ENCODE results near the gene PMAIP1. TPM values are rescaled to one million over a fixed set of nuclear protein-coding genes. Genes with fewer than 3 reads are reported as not detected.

The PMAIP1 gene
- total RNA-seq, 1 donor from 2014 or later: 13.0 TPM

DNA sequence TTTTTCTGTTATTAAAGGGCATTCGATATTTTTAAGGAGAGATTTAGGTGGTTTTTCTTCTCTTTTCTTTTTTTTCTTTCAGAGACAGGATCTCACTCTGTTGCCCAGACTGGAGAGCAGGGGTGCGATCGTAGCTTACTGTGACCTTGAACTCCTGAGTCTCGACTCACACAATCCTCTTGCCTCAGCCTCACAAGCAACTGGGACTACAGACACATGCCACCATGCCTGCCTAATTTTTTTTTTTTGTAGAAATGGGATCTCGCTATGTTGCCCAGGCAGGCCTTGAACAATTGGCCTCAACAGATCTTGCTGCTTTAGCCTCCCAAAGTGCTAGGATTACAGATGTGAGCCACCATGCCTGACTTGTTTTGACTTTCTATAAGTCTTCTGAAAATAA lies 26.3 kb downstream of the PMAIP1 start:
- Histone ChIP-seq H3K4me3 (ENCODE audit: low read length in 3 of 3) (no peak overlapping the region), H3K27ac (ENCODE audit: low read depth, low read length) (no peak overlapping the region), H3K9me3 (ENCODE audit: control insufficient read depth in 3 of 3, low read length in 3 of 3) (no peaks in the 10 kb centered on the region), H3K9ac (ENCODE audit: low read depth in 1 of 3, low read length in 3 of 3) (no peak overlapping the region), H3K27me3 (ENCODE audit: control insufficient read depth in 3 of 3, insufficient read depth in 3 of 3, low read length in 3 of 3) (no peaks in the 10 kb centered on the region), H3K4me1 (ENCODE audit: control insufficient read depth in 3 of 3, insufficient read depth in 3 of 3, low read length in 3 of 3) (no peaks in the 10 kb centered on the region), H3K36me3 (ENCODE audit: control insufficient read depth in 3 of 3, insufficient read depth in 3 of 3, low read length in 3 of 3) (no peaks in the 10 kb centered on the region)

DNA sequence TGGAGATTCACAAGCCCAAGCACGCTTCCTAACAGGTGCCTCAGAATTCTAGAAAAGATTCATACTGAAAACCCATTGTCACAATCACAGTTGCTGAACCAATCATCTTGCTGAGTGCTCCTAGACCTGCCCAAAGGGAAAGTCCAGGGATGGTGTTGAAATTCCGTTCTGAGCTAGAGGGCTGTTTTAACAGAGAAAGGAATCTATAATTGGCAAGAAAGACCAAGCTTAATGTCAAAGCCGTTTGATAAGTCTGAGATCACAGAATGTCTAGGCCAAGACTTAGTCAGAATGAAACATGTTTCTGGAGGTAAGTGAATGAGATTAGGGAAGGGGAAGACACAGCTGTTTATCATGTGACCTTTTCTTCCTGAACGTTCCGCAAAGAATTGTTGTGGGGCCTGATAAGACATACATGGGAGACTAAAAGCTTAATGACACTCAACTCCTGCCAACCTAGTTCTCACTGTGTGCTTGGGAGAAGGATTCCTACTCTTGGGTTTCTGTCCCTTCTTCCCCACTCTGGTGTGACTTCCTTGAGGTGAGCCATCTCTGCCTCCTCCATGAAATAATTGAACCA lies 27.5 kb downstream of the PMAIP1 start:
- no peak overlapping the region for H3K27ac ChIP-seq (ENCODE audit: low read depth, low read length)
- H3K4me1 ChIP-seq (ENCODE audit: control insufficient read depth in 3 of 3, insufficient read depth in 3 of 3, low read length in 3 of 3): no peaks in the 10 kb centered on the region
- no peak overlapping the region for H3K9ac ChIP-seq (ENCODE audit: low read depth in 1 of 3, low read length in 3 of 3)
- no peak overlapping the region for H3K4me3 ChIP-seq (ENCODE audit: low read length in 3 of 3)
- no peaks in the 10 kb centered on the region for H3K9me3 ChIP-seq (ENCODE audit: control insufficient read depth in 3 of 3, low read length in 3 of 3)
- H3K36me3 ChIP-seq (ENCODE audit: control insufficient read depth in 3 of 3, insufficient read depth in 3 of 3, low read length in 3 of 3): no peaks in the 10 kb centered on the region
- no peaks in the 10 kb centered on the region for H3K27me3 ChIP-seq (ENCODE audit: control insufficient read depth in 3 of 3, insufficient read depth in 3 of 3, low read length in 3 of 3)

DNA sequence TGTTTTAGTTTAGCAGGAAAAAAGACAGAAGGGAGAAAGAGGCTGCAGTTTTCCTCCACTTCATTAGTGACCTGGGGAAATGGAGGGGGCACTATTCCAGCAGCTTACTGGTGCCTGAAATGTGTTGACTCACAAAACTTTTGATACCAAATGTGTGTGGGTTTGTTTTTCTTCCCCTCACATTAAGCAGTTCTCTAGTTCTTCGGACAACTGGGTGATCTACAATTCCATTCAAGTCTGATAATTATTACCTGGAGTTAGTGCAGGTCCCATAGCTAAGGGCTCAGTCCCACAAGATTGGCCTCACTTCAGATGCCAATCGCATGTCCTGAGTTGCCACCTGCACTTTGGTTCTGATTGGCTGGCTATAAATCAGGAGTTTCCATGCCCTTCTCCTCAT lies 28.4 kb downstream of the PMAIP1 start:
- no peaks in the 10 kb centered on the region for H3K36me3 ChIP-seq (ENCODE audit: control insufficient read depth in 3 of 3, insufficient read depth in 3 of 3, low read length in 3 of 3)
- no peak overlapping the region for H3K9ac ChIP-seq (ENCODE audit: low read depth in 1 of 3, low read length in 3 of 3)
- H3K4me1 ChIP-seq (ENCODE audit: control insufficient read depth in 3 of 3, insufficient read depth in 3 of 3, low read length in 3 of 3): no peaks in the 10 kb centered on the region

DNA sequence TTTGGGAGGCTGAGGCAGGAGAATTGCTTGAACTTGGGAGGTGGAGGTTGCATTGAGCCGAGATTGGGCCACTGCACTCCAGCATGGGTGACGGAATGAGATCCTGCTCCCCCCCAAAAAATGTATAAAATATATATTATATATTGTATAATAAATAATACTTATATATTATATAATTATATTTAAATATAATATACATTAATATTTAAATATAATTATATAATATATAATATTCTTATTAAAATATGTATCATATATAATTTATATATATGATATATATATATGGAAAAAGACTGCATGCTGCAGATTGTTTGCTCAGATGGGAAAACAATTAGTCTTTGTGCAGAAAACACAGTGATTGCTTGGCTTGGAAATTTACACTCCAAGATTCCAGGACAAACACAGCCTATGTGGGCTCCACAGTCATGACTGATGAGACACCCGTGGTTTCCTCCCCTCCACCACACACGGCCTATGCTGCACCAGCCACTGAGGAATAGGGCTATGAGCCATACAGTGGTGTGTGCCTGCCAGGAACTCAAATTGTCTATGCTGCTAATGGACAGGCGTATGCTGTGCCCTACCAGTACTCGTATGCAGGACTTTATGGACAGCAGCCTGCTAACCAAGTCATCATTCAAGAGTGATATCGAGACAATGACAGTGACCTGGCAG lies 30.0 kb downstream of the PMAIP1 start:
- Histone ChIP-seq H3K4me1 (ENCODE audit: control insufficient read depth in 3 of 3, insufficient read depth in 3 of 3, low read length in 3 of 3) (no peaks in the 10 kb centered on the region), H3K27ac (ENCODE audit: low read depth, low read length) (no peak overlapping the region), H3K36me3 (ENCODE audit: control insufficient read depth in 3 of 3, insufficient read depth in 3 of 3, low read length in 3 of 3) (no peaks in the 10 kb centered on the region), H3K9me3 (ENCODE audit: control insufficient read depth in 3 of 3, low read length in 3 of 3) (no peaks in the 10 kb centered on the region), H3K27me3 (ENCODE audit: control insufficient read depth in 3 of 3, insufficient read depth in 3 of 3, low read length in 3 of 3) (no peaks in the 10 kb centered on the region), H3K9ac (ENCODE audit: low read depth in 1 of 3, low read length in 3 of 3) (no peak overlapping the region), H3K4me3 (ENCODE audit: low read length in 3 of 3) (no peak overlapping the region)

More for the DNA sequence above, 28.4 kb downstream of the PMAIP1 start:
- Histone ChIP-seq H3K27ac (ENCODE audit: low read depth, low read length) (no peak overlapping the region), H3K9me3 (ENCODE audit: control insufficient read depth in 3 of 3, low read length in 3 of 3) (no peaks in the 10 kb centered on the region), H3K27me3 (ENCODE audit: control insufficient read depth in 3 of 3, insufficient read depth in 3 of 3, low read length in 3 of 3) (no peaks in the 10 kb centered on the region), H3K4me3 (ENCODE audit: low read length in 3 of 3) (no peak overlapping the region)

DNA sequence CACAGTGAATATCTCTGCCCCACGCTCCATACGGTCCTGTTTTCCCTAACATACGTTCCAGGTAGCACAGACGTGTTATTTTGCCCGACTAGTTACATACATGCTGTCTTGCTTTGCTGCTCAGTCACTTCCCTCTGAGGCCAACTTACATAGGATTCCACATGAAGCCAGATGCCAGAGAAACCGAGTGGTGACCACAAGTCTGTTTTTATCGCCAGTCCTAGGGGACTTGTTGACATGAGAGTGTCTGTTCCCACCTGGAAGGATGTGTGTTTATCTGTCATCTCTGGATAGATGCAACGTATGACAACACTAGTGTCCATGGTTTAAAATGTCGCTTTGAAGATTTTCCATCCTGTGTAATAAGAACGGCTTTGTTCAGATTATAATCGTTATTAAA lies 32.6 kb downstream of the PMAIP1 start:
- H3K27ac ChIP-seq (ENCODE audit: low read depth, low read length): no peak overlapping the region
- no peak overlapping the region for H3K4me3 ChIP-seq (ENCODE audit: low read length in 3 of 3)
- no peaks in the 10 kb centered on the region for H3K36me3 ChIP-seq (ENCODE audit: control insufficient read depth in 3 of 3, insufficient read depth in 3 of 3, low read length in 3 of 3)
- no peaks in the 10 kb centered on the region for H3K27me3 ChIP-seq (ENCODE audit: control insufficient read depth in 3 of 3, insufficient read depth in 3 of 3, low read length in 3 of 3)
- no peaks in the 10 kb centered on the region for H3K9me3 ChIP-seq (ENCODE audit: control insufficient read depth in 3 of 3, low read length in 3 of 3)
- no peak overlapping the region for H3K9ac ChIP-seq (ENCODE audit: low read depth in 1 of 3, low read length in 3 of 3)
- no peaks in the 10 kb centered on the region for H3K4me1 ChIP-seq (ENCODE audit: control insufficient read depth in 3 of 3, insufficient read depth in 3 of 3, low read length in 3 of 3)

DNA sequence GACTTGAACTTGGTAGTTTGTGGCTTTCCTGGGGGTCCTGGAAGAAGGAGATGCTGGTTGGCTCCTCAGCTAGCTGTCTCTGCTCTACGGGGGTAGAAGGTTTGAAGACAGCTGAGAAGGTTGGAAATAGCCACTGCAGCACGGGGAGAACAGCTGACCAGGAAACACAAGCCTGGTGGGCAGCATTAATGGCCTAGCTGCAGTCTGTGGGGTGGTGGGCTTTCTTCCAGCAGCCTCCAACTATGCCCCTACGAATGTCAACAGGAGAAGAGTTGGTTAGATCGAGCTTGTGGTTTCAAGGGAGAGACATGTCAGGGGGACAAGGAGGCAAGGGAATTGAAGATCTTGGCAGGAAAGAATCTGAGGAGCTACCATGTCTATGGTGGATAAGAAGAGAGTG lies 38.9 kb downstream of the PMAIP1 start:
- Histone ChIP-seq H3K4me3 (ENCODE audit: low read length in 3 of 3) (no peak overlapping the region), H3K27ac (ENCODE audit: low read depth, low read length) (no peak overlapping the region), H3K4me1 (ENCODE audit: control insufficient read depth in 3 of 3, insufficient read depth in 3 of 3, low read length in 3 of 3) (no peaks in the 10 kb centered on the region)

DNA sequence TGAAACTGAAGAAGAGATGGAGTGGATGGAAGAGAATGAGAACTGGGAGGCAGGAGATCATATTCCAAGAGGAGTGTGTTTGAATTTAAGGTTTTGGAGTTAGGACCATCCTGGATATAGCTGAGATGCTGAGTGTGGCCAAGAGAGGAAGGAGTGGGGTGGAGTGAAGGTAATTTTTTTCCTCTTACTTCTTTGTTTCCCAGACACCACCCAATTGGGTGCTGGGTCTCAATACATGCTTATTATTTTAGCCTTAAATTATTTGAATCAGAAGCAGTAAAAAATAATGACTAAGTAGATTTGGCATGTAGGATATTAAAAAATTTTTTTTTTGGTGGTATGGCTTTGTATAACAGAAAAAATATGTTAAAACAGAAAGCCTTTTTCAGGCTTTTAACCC lies 39.3 kb downstream of the PMAIP1 start:
- Histone ChIP-seq H3K27me3 (ENCODE audit: control insufficient read depth in 3 of 3, insufficient read depth in 3 of 3, low read length in 3 of 3) (no peaks in the 10 kb centered on the region), H3K27ac (ENCODE audit: low read depth, low read length) (no peak overlapping the region), H3K4me3 (ENCODE audit: low read length in 3 of 3) (no peak overlapping the region), H3K4me1 (ENCODE audit: control insufficient read depth in 3 of 3, insufficient read depth in 3 of 3, low read length in 3 of 3) (no peaks in the 10 kb centered on the region), H3K9ac (ENCODE audit: low read depth in 1 of 3, low read length in 3 of 3) (no peak overlapping the region), H3K9me3 (ENCODE audit: control insufficient read depth in 3 of 3, low read length in 3 of 3) (no peaks in the 10 kb centered on the region), H3K36me3 (ENCODE audit: control insufficient read depth in 3 of 3, insufficient read depth in 3 of 3, low read length in 3 of 3) (no peaks in the 10 kb centered on the region)

More for the DNA sequence above, 38.9 kb downstream of the PMAIP1 start:
- no peaks in the 10 kb centered on the region for H3K9me3 ChIP-seq (ENCODE audit: control insufficient read depth in 3 of 3, low read length in 3 of 3)
- H3K27me3 ChIP-seq (ENCODE audit: control insufficient read depth in 3 of 3, insufficient read depth in 3 of 3, low read length in 3 of 3): no peaks in the 10 kb centered on the region
- H3K9ac ChIP-seq (ENCODE audit: low read depth in 1 of 3, low read length in 3 of 3): no peak overlapping the region
- no peaks in the 10 kb centered on the region for H3K36me3 ChIP-seq (ENCODE audit: control insufficient read depth in 3 of 3, insufficient read depth in 3 of 3, low read length in 3 of 3)

DNA sequence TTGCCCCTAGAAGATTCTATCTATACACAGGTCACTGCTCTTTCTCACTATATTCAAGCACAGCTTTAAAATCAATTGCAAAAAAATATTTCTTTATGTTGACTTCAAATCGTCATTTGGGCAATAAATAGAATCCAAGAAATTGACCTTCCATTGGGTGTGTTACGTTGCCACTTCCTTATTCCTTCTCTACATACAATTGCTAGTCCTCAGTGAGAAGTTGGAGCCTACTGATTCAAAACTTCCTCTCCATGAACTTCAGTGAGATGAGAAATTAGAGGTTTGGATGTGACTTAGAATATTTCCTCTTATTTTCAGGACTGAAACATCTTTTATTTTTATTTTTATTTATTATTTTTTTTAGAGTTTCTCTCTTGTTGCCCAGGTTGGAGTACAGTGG lies 40.3 kb downstream of the PMAIP1 start:
- Histone ChIP-seq H3K4me3 (ENCODE audit: low read length in 3 of 3) (no peak overlapping the region), H3K4me1 (ENCODE audit: control insufficient read depth in 3 of 3, insufficient read depth in 3 of 3, low read length in 3 of 3) (no peaks in the 10 kb centered on the region), H3K27ac (ENCODE audit: low read depth, low read length) (no peak overlapping the region), H3K36me3 (ENCODE audit: control insufficient read depth in 3 of 3, insufficient read depth in 3 of 3, low read length in 3 of 3) (no peaks in the 10 kb centered on the region), H3K27me3 (ENCODE audit: control insufficient read depth in 3 of 3, insufficient read depth in 3 of 3, low read length in 3 of 3) (no peaks in the 10 kb centered on the region), H3K9me3 (ENCODE audit: control insufficient read depth in 3 of 3, low read length in 3 of 3) (no peaks in the 10 kb centered on the region), H3K9ac (ENCODE audit: low read depth in 1 of 3, low read length in 3 of 3) (no peak overlapping the region)

DNA sequence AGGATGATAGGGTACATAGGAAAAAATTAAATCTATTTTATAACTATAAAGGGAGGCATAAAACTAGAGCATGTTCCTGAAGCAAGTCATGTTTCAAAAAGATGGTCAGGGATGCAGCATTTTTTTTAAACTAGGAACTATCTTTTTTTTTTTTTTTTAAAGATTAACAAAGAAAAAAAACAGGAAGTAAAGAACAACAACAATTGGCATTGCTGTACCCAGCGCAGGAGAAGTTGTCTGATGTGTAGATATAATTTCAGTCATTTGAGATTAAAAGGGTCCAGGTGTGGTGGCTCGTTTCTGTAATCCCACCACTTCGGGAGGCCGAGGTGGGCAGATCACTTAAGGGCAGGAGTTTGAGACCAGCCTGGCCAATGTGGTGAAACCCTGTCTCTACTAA lies 41.5 kb downstream of the PMAIP1 start:
- Histone ChIP-seq H3K36me3 (ENCODE audit: control insufficient read depth in 3 of 3, insufficient read depth in 3 of 3, low read length in 3 of 3) (no peaks in the 10 kb centered on the region), H3K4me3 (ENCODE audit: low read length in 3 of 3) (no peak overlapping the region), H3K27me3 (ENCODE audit: control insufficient read depth in 3 of 3, insufficient read depth in 3 of 3, low read length in 3 of 3) (no peaks in the 10 kb centered on the region), H3K9me3 (ENCODE audit: control insufficient read depth in 3 of 3, low read length in 3 of 3) (no peaks in the 10 kb centered on the region), H3K27ac (ENCODE audit: low read depth, low read length) (no peak overlapping the region), H3K4me1 (ENCODE audit: control insufficient read depth in 3 of 3, insufficient read depth in 3 of 3, low read length in 3 of 3) (no peaks in the 10 kb centered on the region), H3K9ac (ENCODE audit: low read depth in 1 of 3, low read length in 3 of 3) (no peak overlapping the region)

DNA sequence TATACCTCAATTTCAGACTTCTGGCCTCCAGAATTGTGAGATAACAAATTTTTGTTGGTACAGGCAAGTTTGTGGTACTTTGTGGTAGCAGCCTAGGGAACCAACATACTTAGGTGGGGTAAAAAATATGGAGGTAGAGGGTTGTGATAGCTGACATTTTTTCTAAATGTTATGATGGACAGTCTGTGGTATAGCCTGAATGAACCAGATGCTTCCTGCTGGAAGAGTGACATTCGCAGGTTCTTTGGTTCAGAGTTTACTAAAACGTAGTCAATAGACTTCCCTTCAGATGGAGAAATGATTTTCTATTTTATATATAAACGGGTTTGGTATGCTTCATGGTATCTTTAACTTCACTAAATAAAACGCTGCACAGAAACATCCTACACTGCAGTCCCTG lies 42.8 kb downstream of the PMAIP1 start:
- no peaks in the 10 kb centered on the region for H3K9me3 ChIP-seq (ENCODE audit: control insufficient read depth in 3 of 3, low read length in 3 of 3)
- H3K4me3 ChIP-seq (ENCODE audit: low read length in 3 of 3): no peak overlapping the region
- H3K27ac ChIP-seq (ENCODE audit: low read depth, low read length): no peak overlapping the region
- H3K36me3 ChIP-seq (ENCODE audit: control insufficient read depth in 3 of 3, insufficient read depth in 3 of 3, low read length in 3 of 3): no peaks in the 10 kb centered on the region
- H3K4me1 ChIP-seq (ENCODE audit: control insufficient read depth in 3 of 3, insufficient read depth in 3 of 3, low read length in 3 of 3): no peaks in the 10 kb centered on the region
- no peaks in the 10 kb centered on the region for H3K27me3 ChIP-seq (ENCODE audit: control insufficient read depth in 3 of 3, insufficient read depth in 3 of 3, low read length in 3 of 3)
- no peak overlapping the region for H3K9ac ChIP-seq (ENCODE audit: low read depth in 1 of 3, low read length in 3 of 3)
